NT2/D1 (cell line): Measurements from ENCODE around the gene HCFC1R1.

Experiments
- SUZ12 ChIP-seq: IDR thresholded peaks from 2 replicates; pipeline ENCODE4 v1.6.1; 2011; ENCODE audit not compliant: insufficient read length, insufficient read depth; ENCODE audit errors: extremely low read depth
- YY1 ChIP-seq: IDR thresholded peaks from 2 replicates; pipeline ENCODE4 v1.6.1; 2011; ENCODE audit not compliant: insufficient read length, insufficient read depth
- ZNF274 ChIP-seq: IDR thresholded peaks from 2 replicates; pipeline ENCODE4 v1.6.1; 2011; ENCODE audit warnings: mild to moderate bottlenecking, low read depth, low read length

- TF ChIP-seq SUZ12 (no peak), YY1 (no peak), ZNF274 (no peak)
Observed at GRCh38 chr16:3030222-3031212, 6.8 kb upstream of the HCFC1R1 start.
